Muscle of back (tissue), 11 donors: ENCODE results near the gene SEC14L1. TPM values are rescaled to one million over a fixed set of nuclear protein-coding genes. Genes with fewer than 3 reads are reported as not detected.
"Not testable (repeated sequence)": the region's sequence is repeated elsewhere in the genome, so short reads cannot be mapped to it uniquely, and the experiment has no call there.

ENCODE experiments used
- DNase-seq, 3 donors: peaks; one replicate each; pipeline versions ENCODE4 v3.0.0 to v3.0.0-alpha.2; 2013
- polyA plus RNA-seq, 10 donors: library from polyadenylated mRNA; unstranded; fragments of 120-200 nt; gene quantifications; one replicate each; pipeline ENCODE4 v1.2.1, GENCODE V29; 2013; ENCODE audit not compliant: insufficient read length in 10 of 10

The SEC14L1 gene
- polyA plus RNA-seq, 10 donors, result 65.2 to 96.2 (median 75.5) TPM

DNA sequence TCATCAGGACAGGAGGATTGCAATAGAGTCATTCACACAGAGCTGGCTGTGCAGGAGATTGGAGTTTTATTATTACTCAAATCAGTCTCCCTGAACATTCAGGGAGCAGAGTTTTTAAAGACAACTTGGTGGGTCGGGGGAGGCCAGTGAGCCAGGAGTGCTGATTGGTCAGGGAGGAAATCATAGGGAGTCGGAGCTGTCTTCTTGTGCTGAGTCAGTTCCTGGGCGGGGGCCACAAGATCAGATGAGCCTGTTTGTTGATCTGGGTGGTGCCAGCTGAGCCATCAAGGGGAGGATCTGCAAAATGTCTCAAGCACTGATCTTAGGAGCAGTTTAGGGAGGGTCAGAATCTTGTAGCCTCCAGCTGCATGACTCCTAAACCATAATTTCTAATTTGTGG lies 2.9 kb upstream of the SEC14L1 start:
- DNase-seq, result not testable (repeated sequence)

GRCh38 chr17:77140166-77140877 lies 447 bp upstream of the SEC14L1 start:
- DNase-seq, result peak; percentile 99 to 100 (median 100)

DNA sequence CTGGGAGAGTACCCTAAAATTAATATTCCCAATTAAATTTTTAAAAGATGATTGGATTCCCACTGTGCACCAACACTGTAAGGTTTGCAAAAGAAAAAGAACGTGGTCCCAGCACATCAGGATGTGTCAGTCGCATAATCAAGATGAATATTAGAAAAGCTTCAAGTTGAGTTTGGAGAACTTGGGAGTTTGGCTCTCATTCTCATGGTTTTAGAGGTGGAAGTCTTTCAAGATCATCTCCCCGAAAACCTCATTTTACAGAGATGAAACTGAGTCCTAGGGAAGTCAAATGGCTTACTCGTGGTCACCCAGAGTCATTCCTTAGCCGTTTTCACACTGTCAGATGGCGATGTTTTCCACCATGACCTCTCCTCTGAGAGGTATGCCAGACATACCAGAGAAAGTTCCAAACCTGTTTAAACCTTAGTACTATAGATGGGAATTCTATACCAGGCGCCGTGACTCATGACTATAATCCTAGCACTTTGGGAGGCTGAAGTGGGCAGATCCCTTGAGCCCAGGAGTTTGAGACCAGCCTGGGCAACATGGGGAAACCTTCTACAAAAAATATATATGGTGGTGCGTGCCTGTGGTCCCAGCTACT lies 1.2 kb downstream of the SEC14L1 start:
- DNase-seq, result no peak

GRCh38 chr17:77142689-77143088 lies 1.9 kb downstream of the SEC14L1 start:
- DNase-seq, result no peak

- DNase-seq, result no peak
These were observed 2.5 kb downstream of the SEC14L1 start for GRCh38 chr17:77143306-77143705.

GRCh38 chr17:77144227-77144626 lies 3.5 kb downstream of the SEC14L1 start:
- DNase-seq, result no peak

DNA sequence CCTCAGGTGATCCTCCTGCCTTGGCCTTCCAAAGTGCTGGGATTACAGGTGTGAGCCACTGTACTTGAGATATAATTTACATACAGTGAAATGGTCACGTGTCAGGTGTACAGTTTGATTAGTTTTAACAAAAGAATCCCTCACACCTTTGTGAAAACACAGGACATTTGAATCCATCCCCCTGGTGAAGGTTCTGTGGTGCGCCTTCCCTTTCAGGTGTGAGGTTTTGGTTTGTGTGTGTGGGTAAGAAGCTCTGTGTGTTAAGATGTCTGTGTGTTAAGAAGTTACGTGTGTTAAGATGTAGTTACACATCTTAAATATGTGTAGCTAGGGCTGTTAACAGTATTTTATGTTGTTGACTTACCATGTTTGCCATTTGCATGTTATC lies 4.4 kb downstream of the SEC14L1 start:
- DNase-seq, result no peak

GRCh38 chr17:77145612-77146245 lies 5.0 kb downstream of the SEC14L1 start:
- peak in 2 of 3 donors; percentile 77 to 79 for DNase-seq

DNA sequence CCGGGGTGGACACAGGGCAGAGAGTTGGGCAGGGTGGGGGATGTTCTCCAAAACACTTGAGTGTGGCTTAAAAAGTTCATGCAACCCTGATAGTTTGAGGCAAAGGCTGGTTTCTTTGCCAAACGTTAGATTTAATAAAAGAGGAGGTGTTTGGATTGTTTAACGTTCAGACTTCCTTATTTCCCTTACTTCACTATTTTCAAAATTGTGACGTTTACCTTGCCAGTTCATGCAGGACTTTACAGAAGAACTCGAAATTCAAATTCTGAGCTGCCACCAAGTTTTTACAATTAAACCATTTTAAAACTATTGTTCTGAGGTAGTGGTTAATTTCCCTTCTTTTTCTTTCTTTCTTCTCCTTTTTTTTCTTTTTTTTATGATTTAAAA lies 5.5 kb downstream of the SEC14L1 start:
- DNase-seq, result no peak

GRCh38 chr17:77146882-77147281 lies 6.1 kb downstream of the SEC14L1 start:
- DNase-seq, result no peak

GRCh38 chr17:77147357-77147801 lies 6.6 kb downstream of the SEC14L1 start:
- DNase-seq, result no peak

- no peak for DNase-seq
These were observed 7.5 kb downstream of the SEC14L1 start for GRCh38 chr17:77148077-77148939.

- DNase-seq, result no peak
These were observed 8.3 kb downstream of the SEC14L1 start for GRCh38 chr17:77148940-77149510.

- DNase-seq, result no peak
These were observed 9.4 kb downstream of the SEC14L1 start for GRCh38 chr17:77150196-77150595.

- peak in 2 of 3 donors; percentile 54 to 73 for DNase-seq
These were observed 10.4 kb downstream of the SEC14L1 start for GRCh38 chr17:77151186-77151585.

- not testable (repeated sequence) for DNase-seq
These were observed 11.3 kb downstream of the SEC14L1 start for GRCh38 chr17:77152056-77152455.

DNA sequence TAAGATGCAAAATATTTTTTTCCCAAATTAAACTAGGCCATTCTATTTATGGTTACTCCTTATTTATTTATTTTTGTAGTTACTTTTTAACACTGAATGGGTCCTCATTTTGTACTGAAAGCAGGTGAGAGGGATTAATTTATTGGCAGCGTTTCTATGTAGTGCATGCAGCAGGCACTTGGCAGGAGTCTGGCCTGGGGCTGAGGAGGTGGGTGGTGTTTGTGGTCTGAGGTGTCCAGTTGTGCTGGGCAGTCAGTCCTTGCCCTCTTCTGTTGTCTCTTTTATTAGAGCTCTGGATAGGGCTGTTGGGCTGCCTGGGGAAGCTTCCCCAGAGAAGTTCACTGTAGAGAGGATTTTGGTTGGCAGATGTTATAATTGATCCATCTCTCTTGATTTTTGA lies 12.7 kb downstream of the SEC14L1 start:
- DNase-seq, result no peak

DNA sequence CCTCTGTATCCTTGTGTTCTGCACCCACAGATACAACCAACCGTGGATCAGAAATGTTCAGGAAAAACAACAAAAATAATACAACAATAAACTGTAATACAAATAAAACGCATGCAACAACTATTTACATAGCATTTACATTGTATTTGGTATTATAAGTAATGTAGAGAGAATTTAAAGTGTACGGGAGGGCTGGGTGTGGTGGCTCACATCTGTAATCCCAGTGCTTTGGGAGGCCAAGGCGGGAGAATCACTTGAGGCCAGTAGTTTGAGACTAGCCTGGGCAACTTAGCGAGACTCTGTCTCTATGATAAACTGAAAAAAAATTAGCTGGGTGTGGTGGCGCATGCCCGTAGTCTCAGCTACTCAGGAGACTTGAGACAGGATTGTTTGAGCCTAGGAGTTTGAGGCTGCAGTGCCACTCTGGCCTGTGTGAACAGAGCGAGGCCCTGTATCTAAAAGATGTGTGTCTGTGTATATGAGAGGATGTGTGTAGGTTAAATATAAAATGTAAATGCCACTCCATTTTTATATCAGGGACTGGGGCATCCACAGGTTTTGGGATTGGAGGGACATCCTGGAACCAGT lies 13.3 kb downstream of the SEC14L1 start:
- no peak for DNase-seq

GRCh38 chr17:77155125-77155524 lies 14.4 kb downstream of the SEC14L1 start:
- no peak for DNase-seq

DNA sequence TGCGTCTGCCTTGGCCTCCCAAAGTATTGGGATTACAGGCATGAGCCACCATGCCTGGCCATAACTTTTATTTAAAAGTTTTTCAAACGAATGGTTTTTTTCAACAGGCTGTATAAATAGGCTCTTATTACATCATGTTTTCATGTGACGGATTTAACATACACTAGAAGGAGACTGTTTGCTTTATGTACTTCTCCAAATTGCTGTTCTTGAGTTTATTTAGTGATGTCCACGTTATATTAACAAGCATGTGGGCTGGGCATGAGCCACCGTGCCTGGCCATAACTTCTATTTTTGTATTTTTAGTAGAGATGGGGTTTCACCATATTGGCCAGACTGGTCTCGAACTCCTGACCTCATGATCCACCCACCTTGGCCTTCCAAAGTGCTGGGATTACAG lies 17.0 kb downstream of the SEC14L1 start:
- DNase-seq, result not testable (repeated sequence)
